Small intestine (tissue), 7 donors: Measurements from ENCODE around the gene FBXO42. TPM values are rescaled to one million over a fixed set of nuclear protein-coding genes. Genes with fewer than 3 reads are reported as not detected.
A peak's percentile ranks its signal among the peaks of the same experiment; 100 is the strongest.

Source experiments
- DNase-seq, 2 donors: peaks; one replicate each; pipeline versions ENCODE4 v3.0.0 to v3.0.0-alpha.2; 2013
- FAIRE-seq: peaks from 2 replicates; lab custom pipeline; 2012; peaks lifted over from hg19 to GRCh38; lab: Jason Lieb, UNC
- H3K27ac ChIP-seq, 3 donors: one replicate each; pipeline ENCODE4 v1.5.1; 2013; ENCODE audit warnings: low read length in 2 of 3, mild to moderate bottlenecking in 2 of 3, control low read depth in 1 of 3, inconsistent platforms in 1 of 3, low read depth in 1 of 3, moderate library complexity in 1 of 3
- H3K27me3 ChIP-seq, 3 donors: one replicate each; pipeline ENCODE4 v1.6.1; 2013; ENCODE audit warnings: low read length in 3 of 3, inconsistent platforms in 1 of 3; ENCODE audit not compliant: control insufficient read depth in 3 of 3, insufficient read depth in 3 of 3
- H3K36me3 ChIP-seq, 3 donors: one replicate each; pipeline ENCODE4 v1.6.1; 2013; ENCODE audit warnings: low read length in 3 of 3, inconsistent platforms in 1 of 3, low read depth in 1 of 3, mild to moderate bottlenecking in 1 of 3, moderate library complexity in 1 of 3; ENCODE audit not compliant: control insufficient read depth in 3 of 3, insufficient read depth in 2 of 3
- H3K4me1 ChIP-seq, 3 donors: one replicate each; pipeline ENCODE4 v1.6.1; 2013; ENCODE audit warnings: low read length in 2 of 3, inconsistent platforms in 1 of 3, low read depth in 1 of 3, mild to moderate bottlenecking in 1 of 3, moderate library complexity in 1 of 3; ENCODE audit not compliant: control insufficient read depth in 3 of 3, insufficient read depth in 2 of 3
- H3K4me3 ChIP-seq, 3 donors: one replicate each; pipeline ENCODE4 v1.5.1; 2013; ENCODE audit warnings: low read length in 3 of 3, control low read depth in 1 of 3, inconsistent platforms in 1 of 3, low read depth in 1 of 3, mild to moderate bottlenecking in 1 of 3, moderate library complexity in 1 of 3
- H3K9me3 ChIP-seq, 2 donors: one replicate each; pipeline ENCODE4 v1.6.1; 2013; ENCODE audit warnings: low read depth in 1 of 2, low read length in 1 of 2; ENCODE audit not compliant: control insufficient read depth in 2 of 2, insufficient read depth in 1 of 2
- WGBS, 3 donors: extraction: QIAGEN DNeasy Blood & Tissue Kit; methylation state at CpG; one replicate each; pipeline ENCODE4 v1.1.7; 2013; 5-methylcytosine and 5-hydroxymethylcytosine counted together
- polyA plus RNA-seq, 4 donors: library from polyadenylated mRNA; stranded (reverse) in 3 of 4; unstranded in 1 of 4; fragments of 200-250 nt in 3 of 4; fragments of 120-200 nt in 1 of 4; gene quantifications; one replicate each; pipeline versions ENCODE4 v1.2.1 to v1.2.3, GENCODE V29; 2013
- donor health status: healthy with polysubstance abuse.
- donor health status: control.
- donor health status: control.
- donor health status: Bipolar disorder and iron deficiency.
- donor health status: healthy.

The FBXO42 gene
- polyA plus RNA-seq, 4 donors = 10.0 to 14.5 (median 12.2) TPM

DNA sequence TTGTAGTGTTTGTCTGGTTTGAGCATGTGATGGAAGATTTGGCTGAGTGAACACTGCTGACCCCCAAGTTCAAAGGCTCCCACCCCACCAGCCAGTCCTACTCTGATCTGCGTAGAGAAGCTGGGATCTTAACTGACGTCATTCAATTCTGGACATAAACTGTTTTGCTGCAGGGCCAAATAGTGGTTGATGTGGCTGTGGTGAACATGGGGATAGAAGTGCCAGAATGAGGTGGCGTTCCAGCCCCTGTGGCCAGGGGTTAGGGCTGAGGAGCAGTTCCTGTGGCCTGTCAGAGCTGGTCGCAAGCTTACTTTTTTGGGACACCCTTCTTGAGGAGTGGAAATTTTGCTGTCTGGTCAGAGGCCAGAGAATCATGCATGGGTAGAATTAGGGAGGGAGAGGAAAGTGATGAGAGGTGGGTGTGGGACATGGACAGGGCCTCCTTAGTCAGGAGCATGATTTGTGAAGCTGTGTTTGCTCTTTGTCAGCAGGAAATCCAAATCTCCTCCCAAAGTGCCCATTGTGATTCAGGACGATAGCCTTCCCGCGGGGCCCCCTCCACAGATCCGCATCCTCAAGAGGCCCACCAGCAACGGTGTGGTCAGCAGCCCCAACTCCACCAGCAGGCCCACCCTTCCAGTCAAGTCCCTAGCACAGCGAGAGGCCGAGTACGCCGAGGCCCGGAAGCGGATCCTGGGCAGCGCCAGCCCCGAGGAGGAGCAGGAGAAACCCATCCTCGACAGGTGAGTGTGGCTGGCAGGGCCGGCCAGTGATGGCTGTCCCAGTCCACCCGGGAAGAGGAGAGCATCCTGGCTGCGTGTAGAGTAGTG, 40.7 kb upstream of the FBXO42 start:
- DNase-seq (no peak), FAIRE-seq (no peak)
- Histone ChIP-seq H3K9me3 (no peaks in the 10 kb centered on the region), H3K36me3 (peaks cover 2 to 64% (median 9%) of the 10 kb centered on the region in 3 donors), H3K4me3 (no peak overlapping the region), H3K27ac (no peak overlapping the region), H3K4me1 (peaks cover 0 to 9% (median 4%) of the 10 kb centered on the region in 3 donors), H3K27me3 (no peaks in the 10 kb centered on the region)
- WGBS, 3 donors = 83 to 89% (median 88%) methylated on average over 20 to 21 of the region's 21 CpGs

DNA sequence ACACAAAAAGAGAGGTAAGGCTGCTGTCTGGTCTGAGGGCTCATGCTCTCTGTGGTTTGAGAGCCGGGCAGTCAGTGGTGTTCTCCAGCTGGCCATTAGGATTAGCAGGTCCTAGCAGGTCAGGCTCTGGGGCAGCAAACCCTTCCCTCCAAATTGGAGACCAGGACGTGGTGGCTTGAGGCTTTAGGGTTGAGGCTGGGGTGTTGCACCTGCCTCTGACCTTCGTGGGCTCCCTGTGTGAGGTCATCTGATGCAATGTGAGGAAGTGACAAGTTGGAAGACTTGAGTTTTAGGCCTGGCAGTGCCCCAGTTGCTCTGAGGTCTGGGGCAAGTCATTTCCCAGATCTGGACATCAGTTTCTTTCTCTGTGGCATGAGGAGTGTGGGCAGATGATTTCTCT, 39.1 kb upstream of the FBXO42 start:
- H3K27ac ChIP-seq = no peak overlapping the region
- no peaks in the 10 kb centered on the region for H3K9me3 ChIP-seq
- peaks cover 2 to 53% (median 9%) of the 10 kb centered on the region in 3 donors for H3K36me3 ChIP-seq
- FAIRE-seq (no peak), DNase-seq (no peak)
- H3K27me3 ChIP-seq = no peaks in the 10 kb centered on the region
- 47 to 58% (median 55%) methylated on average over 3 of the region's 3 CpGs for WGBS, 3 donors
- H3K4me1 ChIP-seq = peaks cover 6 to 21% (median 12%) of the 10 kb centered on the region in 3 donors
- no peak overlapping the region for H3K4me3 ChIP-seq

DNA sequence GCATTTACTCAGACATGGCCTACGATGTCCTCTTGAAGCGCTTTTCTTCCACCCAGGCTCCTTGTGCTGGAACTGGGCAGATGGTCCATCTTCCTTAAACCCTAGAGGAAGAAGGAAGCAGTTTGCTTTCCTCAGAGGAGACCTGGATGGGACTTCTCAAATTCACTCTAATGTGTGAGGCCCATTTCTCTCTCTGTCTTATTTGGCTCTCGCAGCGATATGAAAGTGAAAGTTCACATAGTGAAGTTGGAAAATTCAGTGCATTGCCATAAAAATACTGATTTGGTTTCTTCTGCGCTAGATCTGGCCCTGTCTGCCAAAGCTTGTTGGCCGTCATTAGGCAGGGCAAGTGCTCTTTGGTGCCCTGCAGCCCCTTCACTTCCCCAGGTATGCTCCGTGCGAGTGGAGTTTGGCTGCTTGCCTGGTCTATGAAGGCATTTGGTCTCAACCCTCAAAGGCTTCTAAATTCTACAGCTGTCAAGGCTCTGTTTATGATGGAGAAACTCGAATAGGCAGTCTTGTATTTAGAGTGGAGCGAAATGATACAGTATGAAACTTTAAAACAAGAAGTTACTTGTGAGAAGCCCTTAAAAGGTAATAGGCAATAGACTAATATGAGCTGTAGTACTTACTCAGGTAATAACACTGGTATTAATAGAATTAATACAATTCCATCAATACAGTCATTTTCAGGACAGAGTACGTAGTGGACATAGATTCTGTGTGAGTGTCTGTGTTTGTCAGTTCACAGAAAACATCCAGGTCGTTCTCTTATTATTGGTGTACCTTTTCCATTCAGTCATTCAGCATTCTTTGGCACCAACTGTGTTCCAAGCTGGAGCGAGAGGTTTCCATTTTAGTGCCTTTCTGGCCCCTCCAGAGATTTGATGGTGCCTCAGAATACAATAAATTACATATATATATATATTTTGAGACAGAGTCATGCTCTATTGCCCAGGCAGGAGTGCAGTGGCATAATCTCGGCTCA, 35.2 kb upstream of the FBXO42 start:
- Histone ChIP-seq H3K36me3 (peaks cover 0 to 37% (median 0%) of the 10 kb centered on the region in 3 donors), H3K27ac (peak overlapping the region in 2 of 3 donors; percentile 34 to 57), H3K4me3 (peak overlapping the region in 1 of 3 donors; percentile 9), H3K9me3 (no peaks in the 10 kb centered on the region), H3K4me1 (peaks cover 13 to 33% (median 21%) of the 10 kb centered on the region in 3 donors), H3K27me3 (no peaks in the 10 kb centered on the region)
- no peak for FAIRE-seq
- 35 to 43% (median 38%) methylated on average over 14 of the region's 14 CpGs for WGBS, 3 donors
- peak in 1 of 2 donors; percentile 47 for DNase-seq

DNA sequence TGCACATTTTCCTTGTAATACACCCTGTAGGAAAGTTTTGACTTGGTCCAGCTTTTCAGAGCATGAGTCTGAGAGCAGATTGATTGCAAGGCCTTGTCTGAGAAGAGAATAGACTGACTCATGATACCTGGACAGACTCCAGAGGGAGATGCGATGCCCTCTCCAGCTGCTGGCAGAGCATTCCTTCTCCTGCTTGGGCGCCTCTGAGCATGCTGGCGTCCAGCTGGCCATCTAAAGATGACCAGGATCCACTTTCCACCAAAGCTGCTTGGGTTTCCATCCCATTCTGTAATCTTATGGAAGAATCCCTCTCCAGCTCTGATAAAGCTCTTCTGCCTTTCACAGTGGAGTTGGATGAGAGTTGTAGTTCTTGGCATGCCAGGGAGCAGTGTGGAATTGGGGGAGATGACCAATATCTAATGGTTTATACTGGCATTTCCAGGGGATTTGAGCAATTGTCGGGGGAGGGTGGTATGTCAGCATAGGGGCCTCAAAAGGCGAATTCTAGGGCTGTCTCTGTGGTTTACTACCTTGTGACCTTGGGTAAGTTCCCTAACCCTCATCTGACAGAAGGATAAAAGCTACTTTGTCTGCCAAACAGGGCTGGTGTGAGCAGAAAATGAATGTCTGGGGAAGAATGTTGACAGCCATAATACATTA, 34.3 kb upstream of the FBXO42 start:
- WGBS, 3 donors = 38 to 53% (median 51%) methylated on average over 5 of the region's 5 CpGs
- H3K9me3 ChIP-seq = no peaks in the 10 kb centered on the region
- peaks cover 0 to 32% (median 0%) of the 10 kb centered on the region in 3 donors for H3K36me3 ChIP-seq
- DNase-seq = peak in 1 of 2 donors; percentile 45
- no peak overlapping the region for H3K4me3 ChIP-seq
- H3K27ac ChIP-seq = peak overlapping the region in 2 of 3 donors; percentile 34 to 57
- no peak for FAIRE-seq
- peaks cover 13 to 33% (median 21%) of the 10 kb centered on the region in 3 donors for H3K4me1 ChIP-seq
- H3K27me3 ChIP-seq = no peaks in the 10 kb centered on the region

DNA sequence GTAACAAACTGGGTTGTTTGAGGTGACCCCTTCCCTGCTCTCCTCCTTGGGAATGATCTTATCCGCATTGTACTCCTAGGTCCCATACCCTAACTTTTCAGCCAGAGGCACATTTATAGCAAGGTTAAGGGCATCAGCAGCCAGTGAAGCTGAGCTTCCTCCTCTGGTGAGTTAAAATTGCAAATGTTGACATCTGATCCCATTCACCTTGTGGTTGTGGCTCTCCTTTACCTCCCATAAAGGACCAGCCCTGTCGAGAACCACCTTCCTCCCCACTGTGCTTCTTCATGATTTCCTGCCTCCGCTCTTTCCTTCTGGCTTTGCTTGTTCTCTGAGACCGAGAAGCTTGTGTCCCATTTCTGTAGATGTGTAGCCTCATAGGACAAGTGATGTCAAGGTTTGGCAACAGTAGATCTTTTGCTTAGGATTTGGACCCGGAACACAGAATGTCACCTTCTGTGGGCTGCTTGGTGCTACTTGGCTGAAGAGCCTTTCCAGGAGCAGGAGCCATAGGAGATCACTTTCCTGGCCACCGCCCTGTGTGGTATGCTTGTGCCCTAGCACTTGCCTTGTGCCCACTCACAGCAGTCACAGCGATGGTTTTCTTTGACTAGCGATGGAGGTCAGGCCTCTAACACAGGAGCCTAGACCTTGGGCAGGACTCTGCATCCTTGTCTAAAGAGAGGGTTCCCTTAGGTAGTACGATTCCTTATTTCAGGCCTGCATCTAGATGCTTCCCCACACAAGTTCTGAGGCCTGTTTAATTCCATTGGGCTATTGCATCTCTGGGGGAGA, 33.6 kb upstream of the FBXO42 start:
- 90 to 94% (median 92%) methylated on average over 9 of the region's 9 CpGs for WGBS, 3 donors
- Histone ChIP-seq H3K36me3 (peaks cover 0 to 28% (median 0%) of the 10 kb centered on the region in 3 donors), H3K9me3 (no peaks in the 10 kb centered on the region), H3K27me3 (no peaks in the 10 kb centered on the region), H3K4me1 (peaks cover 13 to 29% (median 21%) of the 10 kb centered on the region in 3 donors), H3K4me3 (no peak overlapping the region), H3K27ac (peak overlapping the region in 1 of 3 donors; percentile 6)
- FAIRE-seq (no peak), DNase-seq (no peak)

DNA sequence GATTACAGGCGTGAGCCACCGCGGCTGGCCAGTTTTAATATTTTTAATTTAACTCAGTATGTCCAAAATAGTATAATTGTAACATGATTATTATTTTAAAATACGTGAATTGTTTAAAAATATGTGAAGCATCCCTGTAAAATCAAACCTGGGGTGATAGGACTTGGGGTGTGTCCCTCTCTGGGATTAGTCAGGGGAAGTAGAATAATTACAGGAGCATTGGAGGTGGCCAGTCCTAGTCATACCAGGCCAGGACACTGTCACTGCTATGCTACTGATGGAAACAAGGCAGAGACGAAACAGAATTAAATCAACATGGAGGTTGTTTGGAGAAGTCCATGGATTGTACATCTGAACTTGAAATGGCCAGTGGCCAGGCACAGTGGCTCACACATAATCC, 31.6 kb upstream of the FBXO42 start:
- no peaks in the 10 kb centered on the region for H3K9me3 ChIP-seq
- no peak for FAIRE-seq
- H3K27ac ChIP-seq = no peak overlapping the region
- H3K36me3 ChIP-seq = peaks cover 0 to 27% (median 0%) of the 10 kb centered on the region in 3 donors
- 91 to 96% (median 96%) methylated on average over 5 of the region's 5 CpGs for WGBS, 3 donors
- H3K27me3 ChIP-seq = no peaks in the 10 kb centered on the region
- H3K4me3 ChIP-seq = no peak overlapping the region
- peaks cover 13 to 24% (median 21%) of the 10 kb centered on the region in 3 donors for H3K4me1 ChIP-seq
- DNase-seq = no peak

DNA sequence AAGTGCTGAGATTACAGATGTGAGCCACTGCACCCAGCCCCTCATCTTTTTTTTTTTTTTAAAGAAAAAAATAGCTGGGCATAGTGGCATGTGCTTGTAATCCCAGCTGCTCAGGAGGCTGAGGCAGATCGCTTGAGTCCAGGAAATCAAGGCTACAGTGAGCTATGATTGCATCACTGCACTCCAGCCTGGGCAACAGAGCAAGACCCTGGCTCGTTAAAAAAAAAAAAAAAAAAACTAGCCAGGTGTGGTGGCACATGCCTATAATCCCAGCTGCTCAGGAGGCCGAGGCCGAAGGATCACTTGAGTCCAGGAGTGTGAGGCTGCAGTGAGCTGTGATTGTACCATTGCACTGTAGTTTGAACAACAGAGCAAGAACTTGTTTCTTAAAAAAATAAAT, 28.6 kb upstream of the FBXO42 start:
- DNase-seq = no peak
- H3K36me3 ChIP-seq = peaks cover 0 to 27% (median 0%) of the 10 kb centered on the region in 3 donors
- no peak for FAIRE-seq
- H3K9me3 ChIP-seq = no peaks in the 10 kb centered on the region
- WGBS, 3 donors = 73 to 84% (median 83%) methylated on average over 4 of the region's 4 CpGs
- no peak overlapping the region for H3K27ac ChIP-seq
- H3K27me3 ChIP-seq = no peaks in the 10 kb centered on the region
- no peak overlapping the region for H3K4me3 ChIP-seq
- H3K4me1 ChIP-seq = peaks cover 7 to 16% (median 8%) of the 10 kb centered on the region in 3 donors
